ENCODE results near the gene GSTM3.

DNA sequence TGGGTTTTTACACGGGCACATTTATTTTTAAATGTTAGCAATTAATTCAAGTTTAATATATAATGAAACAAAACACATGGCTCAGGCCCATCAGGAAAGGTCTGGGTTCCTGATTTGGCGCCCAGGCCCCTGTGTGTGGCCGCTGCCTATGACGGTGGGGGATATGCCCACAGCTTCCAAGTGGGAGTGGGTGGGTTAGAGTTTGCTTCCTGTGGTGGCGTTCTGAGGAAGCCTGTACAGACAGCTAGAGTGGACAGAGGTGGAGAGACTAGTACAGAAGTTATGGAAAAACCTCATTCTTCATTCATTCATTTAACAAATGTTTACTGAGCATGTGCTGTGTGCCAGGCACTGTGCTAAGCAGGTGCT lies 45.3 kb upstream of the GSTM3 start:
- TF ChIP-seq, protein P1, sequence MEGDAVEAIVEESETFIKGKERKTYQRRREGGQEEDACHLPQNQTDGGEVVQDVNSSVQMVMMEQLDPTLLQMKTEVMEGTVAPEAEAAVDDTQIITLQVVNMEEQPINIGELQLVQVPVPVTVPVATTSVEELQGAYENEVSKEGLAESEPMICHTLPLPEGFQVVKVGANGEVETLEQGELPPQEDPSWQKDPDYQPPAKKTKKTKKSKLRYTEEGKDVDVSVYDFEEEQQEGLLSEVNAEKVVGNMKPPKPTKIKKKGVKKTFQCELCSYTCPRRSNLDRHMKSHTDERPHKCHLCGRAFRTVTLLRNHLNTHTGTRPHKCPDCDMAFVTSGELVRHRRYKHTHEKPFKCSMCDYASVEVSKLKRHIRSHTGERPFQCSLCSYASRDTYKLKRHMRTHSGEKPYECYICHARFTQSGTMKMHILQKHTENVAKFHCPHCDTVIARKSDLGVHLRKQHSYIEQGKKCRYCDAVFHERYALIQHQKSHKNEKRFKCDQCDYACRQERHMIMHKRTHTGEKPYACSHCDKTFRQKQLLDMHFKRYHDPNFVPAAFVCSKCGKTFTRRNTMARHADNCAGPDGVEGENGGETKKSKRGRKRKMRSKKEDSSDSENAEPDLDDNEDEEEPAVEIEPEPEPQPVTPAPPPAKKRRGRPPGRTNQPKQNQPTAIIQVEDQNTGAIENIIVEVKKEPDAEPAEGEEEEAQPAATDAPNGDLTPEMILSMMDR (IDR thresholded peaks at IDR 0.05 in 8 of 11, conservative IDR thresholded peaks at IDR 0.05 in 3 of 11) = no peak
- TF ChIP-seq POLR2A (IDR thresholded peaks at IDR 0.05) = no peak
